Ectodermal cell (in vitro differentiated cells): ENCODE measurements around the gene CCDC57.

Source experiments
- H3K27ac ChIP-seq: 2 replicates; pipeline ENCODE4 v1.7.0; 2013; ENCODE audit warnings: mild to moderate bottlenecking, low read depth, low read length; ENCODE audit not compliant: insufficient read depth, poor library complexity, severe bottlenecking
- H3K27me3 ChIP-seq: 2 replicates; pipeline ENCODE4 v1.7.0; 2013; ENCODE audit warnings: mild to moderate bottlenecking, low read length; ENCODE audit not compliant: insufficient read depth, control insufficient read depth, poor library complexity, severe bottlenecking
- H3K36me3 ChIP-seq: one replicate; pipeline ENCODE4 v1.7.0; 2013; ENCODE audit warnings: low read length; ENCODE audit not compliant: control insufficient read depth, insufficient read depth
- H3K4me1 ChIP-seq: one replicate; pipeline ENCODE4 v1.7.0; 2013; ENCODE audit warnings: low read length; ENCODE audit not compliant: control insufficient read depth, insufficient read depth
- H3K4me3 ChIP-seq: 2 replicates; pipeline ENCODE4 v1.7.0; 2013; ENCODE audit warnings: low read depth, low read length, control low read depth; ENCODE audit not compliant: insufficient read depth
- H3K9me3 ChIP-seq: 2 replicates; pipeline ENCODE4 v1.7.0; 2013; ENCODE audit warnings: mild to moderate bottlenecking, low read length, moderate library complexity; ENCODE audit not compliant: control insufficient read depth
- WGBS, 2 experiments: methylation state at CpG; one replicate each; pipeline ENCODE4 v1.1.7; 2013; ENCODE audit warnings: missing lambda C conversion rate in 2 of 2; 5-methylcytosine and 5-hydroxymethylcytosine counted together

Gene CCDC57

DNA sequence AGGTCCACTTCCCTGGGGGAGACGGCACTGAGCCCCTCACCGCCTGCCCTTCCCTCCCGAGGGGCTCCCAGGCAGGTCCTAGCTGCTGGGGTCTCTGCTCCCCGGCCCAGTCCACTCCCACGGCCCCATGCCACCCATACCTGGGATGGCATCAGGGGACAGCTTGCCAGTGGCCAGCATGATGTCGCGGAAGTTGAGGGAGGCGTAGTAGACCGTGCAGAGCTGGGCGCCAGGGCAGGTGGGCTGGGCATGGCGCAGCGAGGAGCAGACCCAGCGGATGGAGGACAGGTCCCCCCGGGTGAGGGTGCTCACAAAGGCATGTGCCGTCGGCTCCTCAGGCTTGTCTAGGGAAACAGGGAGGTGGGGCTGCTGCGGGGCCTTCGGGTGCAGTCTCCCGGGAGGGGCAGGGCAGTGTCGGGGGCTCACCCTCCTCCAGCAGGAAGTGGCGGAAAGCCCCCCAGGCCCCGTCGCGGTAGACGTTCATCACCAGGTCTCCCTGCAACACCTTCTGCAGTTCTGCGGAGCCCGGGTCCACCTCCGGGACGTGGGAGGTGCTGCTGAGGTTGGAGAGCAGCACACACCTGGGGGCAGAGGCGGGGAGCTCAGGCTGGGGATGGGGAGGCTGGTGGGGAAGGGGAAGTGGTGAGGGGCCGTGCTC lies 128.1 kb downstream of the CCDC57 start:
- Histone ChIP-seq H3K9me3 (no peaks in the 10 kb centered on the region), H3K36me3 (peaks cover 75% of the 10 kb centered on the region), H3K27ac (no peak overlapping the region), H3K27me3 (no peaks in the 10 kb centered on the region), H3K4me1 (no peaks in the 10 kb centered on the region), H3K4me3 (no peak overlapping the region)
- WGBS, 2 experiments: 95 to 96% methylated on average over 31 of the region's 31 CpGs

DNA sequence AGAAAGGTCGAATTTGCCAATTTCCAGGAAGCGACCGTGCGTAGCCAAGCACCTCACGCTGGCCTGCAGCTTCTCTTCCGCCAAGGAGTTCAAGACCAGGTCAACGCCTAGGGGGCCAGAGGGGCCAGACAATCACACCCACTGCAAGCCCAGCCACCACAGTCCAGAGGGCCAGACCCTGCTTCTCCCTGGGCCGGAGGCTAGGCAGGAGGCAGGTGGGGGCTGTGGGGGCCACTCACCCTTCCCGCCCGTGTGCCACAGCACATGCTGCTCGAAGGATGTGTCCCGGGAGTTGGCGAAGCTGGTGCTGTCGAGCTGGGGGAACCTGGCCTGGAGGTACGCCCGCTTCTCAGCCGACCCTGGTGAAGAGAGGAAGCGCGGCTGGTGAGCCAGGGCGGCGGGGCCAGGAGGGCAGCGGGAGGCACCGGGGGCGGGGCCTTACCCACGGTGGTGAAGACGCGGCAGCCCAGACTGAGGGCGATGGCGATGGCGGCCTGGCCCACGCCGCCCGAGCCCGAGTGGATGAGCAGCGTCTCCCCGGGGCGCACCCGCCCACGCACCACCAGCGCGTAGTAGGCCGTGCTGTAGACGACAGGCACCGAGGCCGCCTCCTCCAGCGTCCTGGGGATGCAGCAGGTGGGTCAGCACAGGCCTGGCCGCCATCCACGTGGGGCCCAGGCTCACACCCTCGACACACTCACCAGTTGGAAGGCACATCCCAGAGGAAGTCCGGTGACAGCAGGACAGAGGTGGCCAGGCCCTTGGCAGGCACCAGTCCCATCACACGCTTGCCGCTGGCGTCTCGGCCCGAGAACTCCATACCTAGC lies 128.9 kb downstream of the CCDC57 start:
- no peaks in the 10 kb centered on the region for H3K9me3 ChIP-seq
- no peak overlapping the region for H3K4me3 ChIP-seq
- H3K36me3 ChIP-seq: peaks cover 67% of the 10 kb centered on the region
- H3K27me3 ChIP-seq: no peaks in the 10 kb centered on the region
- H3K27ac ChIP-seq: no peak overlapping the region
- 95 to 96% methylated on average over 55 of the region's 55 CpGs for WGBS, 2 experiments
- no peaks in the 10 kb centered on the region for H3K4me1 ChIP-seq

GRCh38 chr17:82083009-82083408 lies 129.6 kb downstream of the CCDC57 start:
- Histone ChIP-seq H3K27me3 (no peaks in the 10 kb centered on the region), H3K36me3 (peaks cover 63% of the 10 kb centered on the region), H3K4me3 (no peak overlapping the region), H3K9me3 (no peaks in the 10 kb centered on the region), H3K27ac (no peak overlapping the region), H3K4me1 (no peaks in the 10 kb centered on the region)
- WGBS, 2 experiments: 96% methylated on average over 24 of the region's 24 CpGs

DNA sequence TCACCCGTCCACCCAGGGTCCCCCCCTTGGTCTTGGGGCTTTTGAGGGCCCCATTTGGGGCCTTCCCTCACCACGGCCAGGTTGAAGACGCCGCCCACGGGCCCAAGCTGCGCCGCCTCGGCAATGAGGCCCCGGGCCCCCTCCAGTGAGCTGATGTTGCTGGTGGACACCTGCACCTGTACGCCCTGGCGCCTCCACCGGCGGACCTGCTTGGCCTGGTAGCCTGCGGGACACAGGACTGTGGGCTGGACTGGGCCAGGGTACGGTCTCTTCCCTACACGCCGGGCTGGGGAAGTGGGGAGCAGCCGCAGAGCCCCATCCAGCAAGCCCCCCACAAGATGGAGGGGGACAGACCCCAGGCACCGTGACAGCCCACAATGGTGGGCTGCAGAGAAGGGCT lies 130.2 kb downstream of the CCDC57 start:
- H3K27ac ChIP-seq: no peak overlapping the region
- no peaks in the 10 kb centered on the region for H3K4me1 ChIP-seq
- H3K36me3 ChIP-seq: peaks cover 61% of the 10 kb centered on the region
- H3K27me3 ChIP-seq: no peaks in the 10 kb centered on the region
- WGBS, 2 experiments: 96% methylated on average over 19 of the region's 19 CpGs
- H3K9me3 ChIP-seq: no peaks in the 10 kb centered on the region
- H3K4me3 ChIP-seq: no peak overlapping the region

DNA sequence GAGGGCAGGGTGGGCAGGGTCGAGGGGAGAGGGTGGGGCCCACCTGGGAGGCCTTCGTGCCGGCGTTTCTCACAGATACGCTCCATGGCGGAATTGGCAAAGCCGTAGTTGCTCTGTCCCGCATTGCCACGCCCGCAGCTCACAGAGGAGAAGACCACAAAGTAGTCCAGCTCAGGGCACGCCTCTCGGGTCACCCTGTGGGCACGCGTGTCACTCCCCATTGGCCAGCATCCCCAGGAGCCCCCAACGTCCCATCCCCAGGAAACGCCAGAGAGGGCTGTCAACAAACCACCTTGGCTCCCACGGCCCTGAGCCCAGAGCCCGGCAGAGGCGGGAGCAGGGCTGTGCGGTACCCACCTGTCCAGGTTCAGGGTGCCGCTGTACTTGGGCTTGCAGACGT lies 130.7 kb downstream of the CCDC57 start:
- Histone ChIP-seq H3K4me3 (no peak overlapping the region), H3K36me3 (peaks cover 56% of the 10 kb centered on the region), H3K27me3 (no peaks in the 10 kb centered on the region), H3K27ac (no peak overlapping the region), H3K4me1 (no peaks in the 10 kb centered on the region), H3K9me3 (no peaks in the 10 kb centered on the region)
- 94 to 96% methylated on average over 22 of the region's 22 CpGs for WGBS, 2 experiments

- 96 to 97% methylated on average over 20 of the region's 20 CpGs for WGBS, 2 experiments
- Histone ChIP-seq H3K27ac (no peak overlapping the region), H3K36me3 (peaks cover 52% of the 10 kb centered on the region), H3K4me3 (no peak overlapping the region), H3K4me1 (no peaks in the 10 kb centered on the region), H3K27me3 (no peaks in the 10 kb centered on the region), H3K9me3 (no peaks in the 10 kb centered on the region)
Observed at GRCh38 chr17:82081546-82081945, 131.1 kb downstream of the CCDC57 start.

DNA sequence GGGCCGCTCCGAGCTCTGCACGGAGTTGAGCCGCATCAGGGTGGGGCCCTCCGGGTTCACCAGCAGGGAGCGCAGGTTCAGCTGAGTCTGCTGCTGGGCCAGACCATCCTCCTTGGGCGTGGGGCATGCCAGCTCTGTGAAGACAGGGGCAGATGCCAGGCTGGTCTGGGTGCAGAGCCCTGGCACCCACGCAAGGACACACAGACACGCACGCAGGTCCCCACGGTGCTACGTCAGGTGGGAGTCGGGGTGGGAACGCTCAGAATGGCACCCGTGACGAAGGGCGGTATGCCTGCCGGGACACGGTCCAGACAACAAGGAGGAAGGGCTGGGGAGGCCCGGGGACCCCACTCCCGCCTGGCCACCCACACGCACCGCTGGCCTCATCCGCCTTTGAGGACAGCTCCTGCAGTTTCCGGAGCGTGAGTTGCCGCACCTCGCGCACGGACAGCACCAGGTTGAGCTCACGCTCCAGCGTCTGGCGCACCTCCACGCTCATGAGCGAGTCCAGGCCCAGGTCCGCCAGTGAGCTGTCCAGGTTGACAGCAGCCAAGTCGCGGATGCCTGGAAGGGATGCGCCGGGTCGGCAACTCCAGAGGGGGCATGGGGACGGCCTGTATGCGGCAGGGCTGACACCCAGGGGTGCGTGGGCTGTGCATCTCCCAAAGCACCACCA lies 131.7 kb downstream of the CCDC57 start:
- H3K27ac ChIP-seq: no peak overlapping the region
- 96 to 97% methylated on average over 44 of the region's 44 CpGs for WGBS, 2 experiments
- no peak overlapping the region for H3K4me3 ChIP-seq
- no peaks in the 10 kb centered on the region for H3K4me1 ChIP-seq
- H3K36me3 ChIP-seq: peaks cover 46% of the 10 kb centered on the region
- H3K27me3 ChIP-seq: no peaks in the 10 kb centered on the region
- H3K9me3 ChIP-seq: no peaks in the 10 kb centered on the region

GRCh38 chr17:82080048-82080788 lies 132.4 kb downstream of the CCDC57 start:
- peaks cover 43% of the 10 kb centered on the region for H3K36me3 ChIP-seq
- no peaks in the 10 kb centered on the region for H3K27me3 ChIP-seq
- H3K4me1 ChIP-seq: no peaks in the 10 kb centered on the region
- no peaks in the 10 kb centered on the region for H3K9me3 ChIP-seq
- WGBS, 2 experiments: 96% methylated on average over 36 of the region's 36 CpGs
- H3K4me3 ChIP-seq: no peak overlapping the region
- H3K27ac ChIP-seq: no peak overlapping the region

GRCh38 chr17:82079001-82079677 lies 133.5 kb downstream of the CCDC57 start:
- WGBS, 2 experiments: 95 to 96% methylated on average over 47 of the region's 47 CpGs
- Histone ChIP-seq H3K27me3 (no peaks in the 10 kb centered on the region), H3K36me3 (peaks cover 32% of the 10 kb centered on the region), H3K4me3 (no peak overlapping the region), H3K27ac (no peak overlapping the region), H3K9me3 (no peaks in the 10 kb centered on the region), H3K4me1 (no peaks in the 10 kb centered on the region)
